Kidney epithelial cell (primary cell): Measurements from ENCODE around the gene GABRB1. TPM values are rescaled to one million over a fixed set of nuclear protein-coding genes. Genes with fewer than 3 reads are reported as not detected.

ENCODE experiments used
- DNase-seq: peaks from one replicate; pipeline ENCODE4 v3.0.0-alpha.2; 2010; ENCODE audit warnings: low read depth
- H3K27me3 ChIP-seq: 2 replicates; pipeline ENCODE4 v1.6.0; 2011; ENCODE audit warnings: low read length; ENCODE audit not compliant: control insufficient read depth, insufficient read depth
- H3K36me3 ChIP-seq: 2 replicates; pipeline ENCODE4 v1.5.1; 2011; ENCODE audit warnings: low read length; ENCODE audit not compliant: control insufficient read depth, insufficient read depth
- H3K4me3 ChIP-seq: 2 replicates; pipeline ENCODE4 v1.5.1; 2011; ENCODE audit warnings: low read depth, mild to moderate bottlenecking, control low read depth, low read length
- total RNA-seq: library from RNA; depleted of rRNA; stranded (reverse); fragments of >200 nt; gene quantifications from 2 replicates; pipeline ENCODE4 v1.2.3, GENCODE V29; 2015
- TF ChIP-seq, protein P1 (sequence below): IDR thresholded peaks from 2 replicates; pipeline ENCODE4 v1.5.1; 2011; ENCODE audit warnings: mild to moderate bottlenecking, moderate library complexity, low read length, control low read depth, inconsistent platforms; ENCODE audit not compliant: insufficient read depth, poor library complexity, severe bottlenecking

Gene GABRB1
- total RNA-seq, 1 donor from 2014 or later = not detected

DNA sequence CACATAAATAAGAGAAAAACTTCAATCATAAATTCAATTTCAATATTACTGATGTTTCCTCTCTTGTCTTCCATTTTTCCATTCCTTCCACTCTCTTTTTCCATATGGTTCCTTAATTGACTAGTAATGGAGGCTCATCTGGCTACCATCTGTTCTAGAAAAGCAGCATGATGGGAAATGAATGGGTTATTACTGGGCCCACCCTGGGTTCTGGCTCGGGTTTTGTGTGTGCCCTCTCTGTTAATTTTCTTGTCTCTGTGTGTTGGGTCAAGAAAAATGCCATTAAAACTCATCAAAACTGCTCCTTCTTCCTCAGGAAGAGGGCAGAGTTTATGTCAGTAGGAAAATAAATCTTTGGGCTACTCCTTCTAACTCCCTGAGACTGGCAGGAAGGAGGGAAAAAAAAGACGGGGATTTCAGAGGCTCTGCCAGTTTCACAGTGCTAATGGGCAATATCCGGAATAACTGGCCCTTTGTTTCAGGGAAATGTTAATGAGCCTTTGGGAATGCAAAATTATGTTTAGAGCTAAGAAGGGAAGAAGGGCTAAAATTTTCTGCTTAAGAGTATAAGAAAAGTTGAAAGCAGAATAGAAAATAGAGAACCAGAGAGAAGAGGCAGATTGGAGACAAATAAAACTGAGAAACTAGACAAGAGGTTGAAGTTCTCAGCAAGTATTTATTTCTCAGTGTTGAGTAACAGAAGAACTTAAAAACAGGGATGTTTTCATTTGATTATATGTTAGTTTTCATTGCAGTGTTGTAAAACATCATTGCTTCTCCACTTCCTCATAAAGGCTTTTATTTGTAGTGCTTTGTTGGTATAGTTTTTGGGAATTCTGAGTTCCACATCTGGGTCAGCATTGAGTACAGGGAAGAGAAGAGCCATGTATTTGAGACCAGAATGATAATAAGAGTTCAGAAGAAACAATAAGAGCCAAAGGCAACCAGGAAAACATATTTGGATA lies 19.7 kb downstream of the GABRB1 start:
- H3K4me3 ChIP-seq = no peak overlapping the region
- TF ChIP-seq, protein P1, sequence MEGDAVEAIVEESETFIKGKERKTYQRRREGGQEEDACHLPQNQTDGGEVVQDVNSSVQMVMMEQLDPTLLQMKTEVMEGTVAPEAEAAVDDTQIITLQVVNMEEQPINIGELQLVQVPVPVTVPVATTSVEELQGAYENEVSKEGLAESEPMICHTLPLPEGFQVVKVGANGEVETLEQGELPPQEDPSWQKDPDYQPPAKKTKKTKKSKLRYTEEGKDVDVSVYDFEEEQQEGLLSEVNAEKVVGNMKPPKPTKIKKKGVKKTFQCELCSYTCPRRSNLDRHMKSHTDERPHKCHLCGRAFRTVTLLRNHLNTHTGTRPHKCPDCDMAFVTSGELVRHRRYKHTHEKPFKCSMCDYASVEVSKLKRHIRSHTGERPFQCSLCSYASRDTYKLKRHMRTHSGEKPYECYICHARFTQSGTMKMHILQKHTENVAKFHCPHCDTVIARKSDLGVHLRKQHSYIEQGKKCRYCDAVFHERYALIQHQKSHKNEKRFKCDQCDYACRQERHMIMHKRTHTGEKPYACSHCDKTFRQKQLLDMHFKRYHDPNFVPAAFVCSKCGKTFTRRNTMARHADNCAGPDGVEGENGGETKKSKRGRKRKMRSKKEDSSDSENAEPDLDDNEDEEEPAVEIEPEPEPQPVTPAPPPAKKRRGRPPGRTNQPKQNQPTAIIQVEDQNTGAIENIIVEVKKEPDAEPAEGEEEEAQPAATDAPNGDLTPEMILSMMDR = no peak
- H3K27me3 ChIP-seq = no peaks in the 10 kb centered on the region
- H3K36me3 ChIP-seq = no peaks in the 10 kb centered on the region
- DNase-seq = no peak

DNA sequence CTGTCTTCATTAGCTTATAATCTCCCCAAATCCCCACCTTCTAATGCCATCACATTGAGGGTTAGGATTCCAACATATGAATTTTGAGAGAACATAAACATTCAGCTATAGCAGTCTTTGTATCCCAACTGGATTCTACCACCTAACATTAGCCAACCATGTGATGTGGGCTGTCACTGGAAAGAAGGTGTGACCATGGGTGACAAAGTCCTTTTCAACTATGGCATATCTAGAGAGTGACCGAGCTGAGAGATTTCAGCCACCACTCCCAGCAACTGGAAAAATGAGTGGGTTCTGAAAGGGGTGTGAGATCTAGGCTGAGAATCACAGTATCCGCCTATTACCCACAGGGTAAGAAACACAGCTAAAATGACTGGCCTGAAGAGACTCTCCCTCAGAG lies 22.1 kb downstream of the GABRB1 start:
- no peak overlapping the region for H3K4me3 ChIP-seq
- no peaks in the 10 kb centered on the region for H3K36me3 ChIP-seq
- no peak for DNase-seq
- no peaks in the 10 kb centered on the region for H3K27me3 ChIP-seq
- TF ChIP-seq, protein P1 = no peak

DNA sequence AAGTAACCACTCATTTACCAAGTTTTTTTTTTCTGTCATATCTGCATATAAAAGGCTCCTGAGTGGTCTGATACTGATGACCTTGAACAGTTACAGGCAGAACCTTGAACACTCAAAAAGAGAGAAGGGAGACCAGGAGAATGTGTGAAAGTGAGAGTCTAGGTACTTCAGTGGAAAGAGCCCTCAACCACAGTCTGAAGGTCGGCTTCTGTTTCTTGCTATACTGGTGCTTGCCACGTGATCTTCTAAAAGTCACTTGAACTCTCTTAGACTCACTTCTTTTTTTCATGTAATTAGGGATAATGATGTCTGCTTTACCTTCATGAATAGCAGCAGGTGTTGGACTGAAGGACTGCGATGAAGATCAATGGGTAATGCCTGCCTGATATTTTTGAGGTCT lies 22.8 kb downstream of the GABRB1 start:
- TF ChIP-seq, protein P1 = no peak
- no peak for DNase-seq
- no peaks in the 10 kb centered on the region for H3K36me3 ChIP-seq
- no peak overlapping the region for H3K4me3 ChIP-seq
- H3K27me3 ChIP-seq = no peaks in the 10 kb centered on the region

DNA sequence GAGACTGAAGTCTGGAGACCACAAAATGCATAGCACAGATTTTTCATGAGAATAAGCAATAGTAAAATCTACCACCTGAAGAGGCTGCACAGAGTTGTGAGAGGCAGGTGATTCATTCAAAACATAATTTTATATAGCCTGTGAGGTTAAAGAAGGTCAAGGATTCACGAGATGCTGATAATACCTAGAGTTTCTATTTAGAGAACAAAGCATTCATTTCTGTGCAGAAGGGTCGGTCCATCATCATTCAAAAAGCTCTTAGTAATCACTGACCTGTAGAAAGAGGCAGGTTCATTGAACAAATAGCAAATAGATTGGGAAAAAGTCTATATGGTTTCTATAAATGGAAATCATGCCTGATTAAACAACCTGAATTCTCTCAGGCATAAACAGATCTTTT lies 26.6 kb downstream of the GABRB1 start:
- no peak for DNase-seq

DNA sequence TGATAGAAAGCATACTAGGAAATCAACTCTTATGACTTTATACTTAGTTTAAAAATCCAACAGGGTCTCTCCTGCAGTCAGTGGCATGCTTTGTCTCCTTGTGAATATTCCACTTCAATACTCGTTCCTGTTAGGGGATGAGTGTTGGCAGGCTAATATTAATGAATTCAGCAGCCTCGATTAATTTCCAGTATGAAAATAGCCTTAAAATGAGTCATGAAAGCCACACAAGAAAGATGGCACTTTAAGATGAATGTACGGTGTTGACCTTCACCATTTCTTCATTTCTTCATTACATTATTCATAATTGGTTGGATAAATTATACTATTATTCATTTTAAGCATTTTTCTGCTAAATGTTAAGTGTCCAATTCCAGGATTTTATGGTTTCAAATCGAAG lies 29.2 kb downstream of the GABRB1 start:
- TF ChIP-seq, protein P1 = no peak
- no peaks in the 10 kb centered on the region for H3K36me3 ChIP-seq
- no peak overlapping the region for H3K4me3 ChIP-seq
- DNase-seq = no peak
- no peaks in the 10 kb centered on the region for H3K27me3 ChIP-seq

More for the DNA sequence above, 26.6 kb downstream of the GABRB1 start:
- Histone ChIP-seq H3K27me3 (no peaks in the 10 kb centered on the region), H3K4me3 (no peak overlapping the region), H3K36me3 (no peaks in the 10 kb centered on the region)
- TF ChIP-seq, protein P1 = no peak
